Measurements from ENCODE around the gene DVL3. TPM values are rescaled to one million over a fixed set of nuclear protein-coding genes. Genes with fewer than 3 reads are reported as not detected.

The DVL3 gene
- total RNA-seq, 1 experiment from 2014 or later, result 76.2 TPM

- TF ChIP-seq FOXP4 (CRISPR knock-in tag; IDR thresholded peaks at IDR 0.05) (no peak), ESRRA (CRISPR knock-in tag; IDR thresholded peaks at IDR 0.05; ENCODE audit: borderline replicate concordance) (no peak), E2F1 (CRISPR knock-in tag; IDR thresholded peaks at IDR 0.05) (no peak)
These were observed 10.7 kb upstream of the DVL3 start (continued) for GRCh38 chr3:184144505-184144904.

GRCh38 chr3:184145111-184145524, 10.1 kb upstream of the DVL3 start:
- Mint-ChIP-seq H3K4me1 (peaks cover 3% of the 10 kb centered on the region), H3K27me3 (ENCODE audit: low read depth) (no peaks in the 10 kb centered on the region), H3K36me3 (peaks cover 37% of the 10 kb centered on the region), H3K4me3 (no peak overlapping the region), H3K27ac (no peak overlapping the region), H3K9me3 (no peaks in the 10 kb centered on the region)
- TF ChIP-seq ZBTB21 (CRISPR knock-in tag; IDR thresholded peaks at IDR 0.05; ENCODE audit: borderline replicate concordance) (no peak), ZNF425 (CRISPR knock-in tag; conservative IDR thresholded peaks at IDR 0.05) (no peak), ZNF671 (CRISPR knock-in tag; IDR thresholded peaks at IDR 0.05) (no peak), NFE2L1 (CRISPR knock-in tag; IDR thresholded peaks at IDR 0.05) (0 out of 2 replicates have a peak, but pooled peaks have one; percentile 11), HMGA2 (CRISPR knock-in tag; IDR thresholded peaks at IDR 0.05) (no peak), USF2 (CRISPR knock-in tag; IDR thresholded peaks at IDR 0.05) (peak; percentile 28), TP53 (CRISPR knock-in tag; IDR thresholded peaks at IDR 0.05) (no peak), CTCF (IDR thresholded peaks at IDR 0.05) (peak; percentile 26; the same call in 1 of the 2 replicates), TEAD1 (CRISPR knock-in tag; IDR thresholded peaks at IDR 0.05) (no peak), GABPB1 (CRISPR knock-in tag; IDR thresholded peaks at IDR 0.05) (no peak)
- peak; percentile 90 for ATAC-seq
- peak; percentile 66 for DNase-seq (ENCODE audit: low spot score)
- ChIA-PET POLR2A (no interaction called here), CTCF (interaction anchor here (0.6 to 2.1 kb wide), 11 partner anchors 10 to 241 kb away, joined by 3 to 11 read pairs (median 5); partner anchors contain the start of genes ABCF3, DVL3 and EIF2B5)

- no peak for DNase-seq (ENCODE audit: low spot score)
- peaks cover 3% of the 10 kb centered on the region for H3K4me1 Mint-ChIP-seq
- peaks cover 30% of the 10 kb centered on the region for H3K36me3 Mint-ChIP-seq
- no peak overlapping the region for H3K4me3 Mint-ChIP-seq
- ATAC-seq, result no peak
- ChIA-PET CTCF (interaction anchor here (0.6 to 2.1 kb wide), 7 partner anchors 10 to 144 kb away, joined by 3 to 11 read pairs (median 5); partner anchors contain the start of gene DVL3), POLR2A (no interaction called here)
- no peaks in the 10 kb centered on the region for H3K9me3 Mint-ChIP-seq
- H3K27ac Mint-ChIP-seq, result peak overlapping the region; percentile 38; the same call in 1 of the 2 replicates
- no peaks in the 10 kb centered on the region for H3K27me3 Mint-ChIP-seq (ENCODE audit: low read depth)
- TF ChIP-seq MAX (CRISPR knock-in tag; IDR thresholded peaks at IDR 0.05), result no peak
- TF ChIP-seq ZNF232 (CRISPR knock-in tag; IDR thresholded peaks at IDR 0.05), result no peak
- TF ChIP-seq NFE2L1 (CRISPR knock-in tag; IDR thresholded peaks at IDR 0.05), result no peak
- no peak for TF ChIP-seq PRDM15 (CRISPR knock-in tag; IDR thresholded peaks at IDR 0.05)
These were observed 9.4 kb upstream of the DVL3 start for GRCh38 chr3:184145751-184146270.

Data from WTC11 (cell line).